ENCODE results near the gene CACNA1I.
"Not testable (repeated sequence)": the region's sequence is repeated elsewhere in the genome, so short reads cannot be mapped to it uniquely, and the experiment has no call there.

Gene CACNA1I

DNA sequence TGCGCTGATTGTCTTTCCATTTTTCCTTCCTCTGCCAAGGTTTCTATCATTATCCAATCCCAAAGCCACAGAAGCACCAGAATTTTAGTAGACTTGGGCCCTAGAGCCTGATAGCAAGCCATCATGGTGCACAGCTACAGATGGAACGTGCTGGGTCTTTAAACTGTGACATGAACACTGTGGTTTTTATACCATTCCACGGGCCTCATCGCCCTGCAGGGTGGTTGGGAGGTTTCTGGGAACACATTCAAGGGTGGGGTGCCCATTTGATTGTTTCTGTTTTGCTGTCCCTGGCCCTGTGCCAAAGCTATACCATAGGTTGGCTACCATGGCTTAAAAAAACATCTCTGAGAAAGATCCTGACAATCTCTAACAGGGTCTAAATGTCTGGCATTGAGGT lies 151.9 kb downstream of the CACNA1I start:
- DNase-seq: no peak

- DNase-seq: no peak
Observed at GRCh38 chr22:39723463-39723862, 152.9 kb downstream of the CACNA1I start.

- no peak for DNase-seq
Observed at GRCh38 chr22:39723899-39724351, 153.4 kb downstream of the CACNA1I start.

GRCh38 chr22:39724390-39724789 lies 153.8 kb downstream of the CACNA1I start:
- DNase-seq: no peak

GRCh38 chr22:39724857-39725256 lies 154.3 kb downstream of the CACNA1I start:
- DNase-seq: no peak

DNA sequence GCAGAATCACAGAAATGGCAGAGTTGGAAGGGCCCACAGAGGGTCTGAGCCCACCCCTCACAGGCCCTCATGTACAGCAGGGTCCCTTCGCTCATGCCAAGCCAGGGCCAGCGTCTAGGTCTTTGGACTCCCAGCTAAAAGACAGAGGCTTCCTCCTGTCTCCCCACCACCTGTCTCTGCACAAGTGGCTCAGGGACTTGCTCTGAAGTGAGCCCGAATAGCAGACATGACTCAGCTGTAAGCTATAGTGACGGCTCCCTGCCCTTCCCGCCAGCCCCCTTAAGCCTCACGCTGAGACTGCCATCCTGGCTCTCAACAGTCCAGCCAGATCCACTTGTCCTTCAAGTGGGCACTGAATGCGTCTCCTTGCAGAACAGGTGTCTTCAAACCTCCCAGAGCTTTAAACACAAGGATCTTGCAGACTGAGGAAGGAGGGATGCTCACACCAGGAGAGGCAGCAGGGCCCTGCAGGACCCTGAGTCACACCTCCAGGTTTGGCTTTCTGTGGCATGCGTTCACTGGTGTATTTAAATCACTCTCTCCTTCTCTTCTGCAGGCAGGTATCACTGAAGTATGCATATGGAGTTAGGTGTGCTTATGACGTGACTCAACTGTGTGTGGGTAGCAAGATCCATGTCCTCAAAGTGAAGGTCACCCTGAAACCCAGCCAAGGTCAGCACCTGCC lies 154.9 kb downstream of the CACNA1I start:
- DNase-seq: no peak

DNA sequence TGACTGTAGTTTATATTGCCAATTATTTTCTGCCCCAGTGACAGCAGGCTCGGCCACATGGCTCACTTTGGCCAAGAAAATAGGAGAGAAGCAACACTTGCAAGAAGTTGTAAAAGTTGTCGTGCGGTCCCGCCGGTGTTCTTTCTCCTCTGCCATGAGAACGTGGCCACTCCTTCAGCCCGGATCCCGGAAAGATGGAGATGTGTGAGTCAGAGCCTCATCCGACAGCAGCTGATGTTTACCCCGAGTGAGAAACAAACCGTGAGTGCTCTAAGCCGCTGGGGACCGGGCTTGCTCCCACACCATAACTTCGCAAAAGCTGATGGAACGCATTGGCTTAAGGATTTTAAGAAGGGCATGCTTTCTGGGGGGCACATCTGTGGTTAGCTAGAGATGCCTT lies 157.0 kb downstream of the CACNA1I start:
- DNase-seq: no peak

DNA sequence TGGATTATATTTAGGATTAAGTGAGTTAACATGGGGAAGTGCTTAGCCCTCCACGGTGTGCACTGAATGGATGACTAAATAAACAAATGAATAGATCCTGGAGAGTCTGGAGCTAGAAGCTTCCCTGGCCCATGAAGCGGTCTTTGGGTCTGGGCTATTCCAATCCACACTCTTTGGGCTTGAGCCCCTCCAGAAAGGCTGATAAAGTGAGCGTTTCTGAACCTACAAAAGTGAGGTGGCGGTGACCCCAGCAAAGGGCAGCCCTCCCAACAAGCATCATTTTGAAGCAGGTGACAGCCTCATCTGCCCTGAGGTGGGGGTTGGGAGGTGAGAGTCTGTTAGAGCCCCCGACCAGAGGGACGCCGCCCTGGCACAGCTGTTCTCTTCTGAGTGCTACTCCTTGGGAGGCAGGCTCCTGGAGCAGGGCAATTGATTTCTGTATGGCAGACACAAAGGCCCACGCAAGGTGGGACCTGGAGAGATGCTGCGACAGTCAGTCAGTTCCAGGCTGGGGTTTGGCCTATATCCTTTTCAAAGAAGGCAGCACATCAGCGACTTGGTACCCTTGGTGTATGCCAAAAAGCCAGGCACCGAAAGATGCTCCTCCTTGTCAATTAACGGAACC lies 157.8 kb downstream of the CACNA1I start:
- DNase-seq: no peak

DNA sequence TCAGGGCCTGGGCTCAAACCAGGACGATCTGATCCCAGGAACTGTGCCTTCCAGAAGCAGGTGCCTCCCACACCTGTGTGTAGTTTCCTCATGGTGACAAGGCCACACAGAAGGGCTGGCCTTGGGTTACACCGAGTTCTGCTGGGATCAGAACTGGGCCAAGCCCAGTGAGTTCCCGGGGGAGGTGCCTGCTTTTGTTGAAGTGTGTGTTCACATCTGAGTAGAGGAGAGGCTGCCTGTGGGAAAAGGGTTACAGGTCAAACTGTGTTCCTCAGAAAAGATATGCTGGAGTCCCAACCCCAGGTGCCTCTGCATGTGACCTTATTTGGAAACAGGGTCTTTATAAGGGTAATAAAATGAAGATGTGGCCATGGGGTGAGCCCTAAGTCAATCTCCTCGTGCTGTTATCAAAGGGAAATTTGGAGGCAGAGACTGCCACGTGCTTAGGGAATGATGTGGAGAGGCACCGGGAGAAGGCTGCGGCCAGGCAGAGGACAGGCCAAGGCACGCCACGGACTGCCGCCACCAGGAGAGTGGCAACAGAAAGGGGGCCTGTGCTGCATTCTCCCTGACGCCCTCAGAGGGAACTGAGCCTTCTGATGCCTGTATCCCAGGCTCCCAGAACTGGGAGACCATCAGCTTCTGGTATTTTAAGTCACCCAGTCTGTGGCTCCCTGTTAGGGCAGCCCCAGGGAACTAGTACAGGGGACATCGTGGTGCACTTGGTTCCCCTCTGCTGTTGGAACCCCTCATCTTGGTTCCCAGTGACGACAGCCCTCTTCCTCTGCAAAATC lies 158.8 kb downstream of the CACNA1I start:
- no peak for DNase-seq

- no peak for DNase-seq
Observed at GRCh38 chr22:39731481-39731880, 160.9 kb downstream of the CACNA1I start.

GRCh38 chr22:39731881-39732555 lies 161.5 kb downstream of the CACNA1I start:
- DNase-seq: no peak

DNA sequence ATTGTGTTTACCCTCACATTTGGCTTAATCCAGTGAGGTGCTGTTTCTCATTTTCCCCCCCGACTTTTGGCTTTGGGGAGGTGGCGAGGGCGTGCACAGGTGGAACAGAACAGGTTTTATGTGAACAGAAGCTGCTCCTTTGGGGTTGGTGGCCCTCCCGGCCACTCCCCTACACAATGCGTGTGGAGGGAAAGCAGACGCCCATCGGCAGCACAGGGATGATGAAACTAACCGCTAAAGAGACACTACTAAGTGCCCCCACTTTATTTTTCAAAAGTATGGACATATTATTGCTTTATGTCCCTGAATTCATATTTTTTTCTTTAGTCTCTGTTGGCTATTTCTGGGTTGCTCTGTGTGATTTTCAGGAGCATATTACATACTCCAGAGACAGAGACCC lies 162.1 kb downstream of the CACNA1I start:
- no peak for DNase-seq

- no peak for DNase-seq
Observed at GRCh38 chr22:39733191-39733590, 162.6 kb downstream of the CACNA1I start.

- not testable (repeated sequence) for DNase-seq
Observed at GRCh38 chr22:39734046-39734445, 163.5 kb downstream of the CACNA1I start.

DNA sequence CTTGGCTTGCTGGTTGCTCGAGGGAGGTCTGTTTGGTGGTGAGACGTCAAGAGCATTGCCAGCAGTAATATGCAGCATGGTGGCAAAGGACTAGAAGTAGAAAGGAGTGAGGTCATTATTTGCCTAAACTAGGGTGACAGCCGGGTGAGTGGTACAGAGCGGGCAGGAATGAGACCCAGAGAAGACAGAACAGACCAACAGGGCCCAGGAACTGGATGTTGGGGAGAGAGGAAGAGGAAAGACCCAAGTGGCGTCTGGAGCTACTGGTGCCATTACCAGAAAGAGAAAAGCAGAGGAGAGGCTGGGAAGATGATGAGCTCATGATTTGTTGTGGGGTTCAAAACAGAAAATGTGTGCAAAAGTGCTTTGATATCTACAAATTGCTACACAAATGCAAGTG lies 164.3 kb downstream of the CACNA1I start:
- DNase-seq: no peak

GRCh38 chr22:39735776-39736175 lies 165.2 kb downstream of the CACNA1I start:
- DNase-seq: no peak

GRCh38 chr22:39738746-39739145 lies 168.2 kb downstream of the CACNA1I start:
- DNase-seq: no peak
